HG02943 (cell line): Measurements from ENCODE around the gene ZNF783.
"Not testable (repeated sequence)": the region's sequence is repeated elsewhere in the genome, so short reads cannot be mapped to it uniquely, and the experiment has no call there.

ENCODE experiments used
- ATAC-seq: cut with Tn5 transposase; IDR thresholded peaks from one replicate; pipeline ENCODE4 v1.9.1; 2021; ENCODE audit warnings: mild to moderate bottlenecking, low read depth, moderate library complexity; ENCODE audit not compliant: unreplicated experiment

ZNF783 gene

DNA sequence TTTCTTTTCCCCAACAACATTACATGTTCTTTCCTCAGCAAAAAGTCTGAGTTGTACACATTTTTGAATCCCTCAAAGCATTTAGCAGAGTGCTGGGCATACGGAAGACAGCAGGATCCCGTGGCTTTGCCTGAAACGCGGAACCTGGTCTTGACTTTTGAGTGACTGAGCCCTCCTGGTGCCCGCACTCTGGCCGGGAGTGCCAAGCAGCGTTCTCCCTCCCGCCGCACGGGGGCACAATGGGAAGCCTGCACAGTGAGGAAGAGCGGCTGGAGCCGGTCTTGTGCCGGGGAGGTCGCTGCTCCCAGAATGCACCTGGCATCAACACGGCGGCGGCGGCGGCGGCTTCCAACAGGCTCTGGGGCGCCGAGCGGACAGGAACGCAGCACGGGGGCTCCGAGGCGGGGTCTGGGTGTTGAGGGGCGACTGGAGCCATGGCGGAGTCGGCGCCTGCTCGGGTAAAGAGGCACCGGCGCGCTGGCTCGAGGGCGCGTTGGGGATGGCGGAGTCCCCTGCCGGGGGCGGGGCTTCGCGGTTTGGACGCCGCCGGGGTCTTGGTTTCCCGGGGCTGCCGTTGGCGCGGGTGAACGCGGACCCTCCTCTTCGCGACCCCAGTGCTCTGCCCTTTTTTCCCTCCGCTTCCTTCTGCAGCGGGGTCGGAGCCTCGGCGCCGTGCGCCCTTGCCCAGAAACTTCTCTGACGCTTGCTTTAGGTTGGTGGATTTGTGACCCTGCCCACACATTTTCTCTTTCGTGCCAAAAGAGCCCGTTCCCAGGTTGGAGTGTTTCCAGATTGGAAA is 22.5 kb upstream of the ZNF783 start, which contains the start of gene ZNF212:
ZNF212 (plus strand) TSS at position 307 of the 799 bp plus-strand sequence; CDS start at position 435, 128 bp downstream.
- ATAC-seq: peak; percentile 99

DNA sequence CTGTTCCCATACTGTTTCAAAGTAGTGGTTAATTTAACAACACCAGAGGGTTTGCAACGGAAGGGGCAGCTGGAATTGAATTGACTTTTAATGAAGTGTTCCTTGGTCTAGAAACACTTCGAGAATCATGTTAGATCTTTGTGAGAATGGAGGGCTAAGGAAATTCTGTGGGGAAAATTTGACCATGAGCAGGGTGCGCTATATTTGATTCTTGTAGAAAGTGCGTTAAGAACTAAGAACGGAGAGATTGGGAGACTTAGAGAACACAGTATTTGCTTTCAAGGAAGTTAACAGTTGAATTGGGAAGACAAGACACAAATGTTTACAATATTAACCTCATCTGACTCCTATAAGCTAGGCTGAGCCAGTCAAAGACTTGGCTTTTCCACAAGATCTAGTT is 21.4 kb upstream of the ZNF783 start:
- ATAC-seq: no peak

DNA sequence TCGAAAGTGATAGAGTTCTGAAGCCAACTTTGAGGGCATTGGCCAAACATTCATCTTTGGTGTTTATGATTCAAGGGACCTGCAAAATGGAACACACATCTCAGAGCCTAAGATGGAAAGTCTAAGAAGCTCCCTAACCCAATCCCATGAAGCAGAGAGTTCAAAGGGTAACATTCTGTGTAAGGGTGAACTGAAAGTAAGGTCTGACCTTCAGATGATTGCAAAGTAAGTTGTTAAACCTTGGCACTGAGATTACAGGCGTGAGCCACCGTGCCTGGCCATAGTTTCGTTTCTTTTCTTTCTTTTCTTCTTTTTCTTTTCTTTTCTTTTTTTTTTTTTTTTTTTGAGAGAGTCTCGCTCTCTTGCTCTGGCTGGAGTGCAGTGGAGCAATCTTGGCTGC is 20.3 kb upstream of the ZNF783 start:
- ATAC-seq: no peak

DNA sequence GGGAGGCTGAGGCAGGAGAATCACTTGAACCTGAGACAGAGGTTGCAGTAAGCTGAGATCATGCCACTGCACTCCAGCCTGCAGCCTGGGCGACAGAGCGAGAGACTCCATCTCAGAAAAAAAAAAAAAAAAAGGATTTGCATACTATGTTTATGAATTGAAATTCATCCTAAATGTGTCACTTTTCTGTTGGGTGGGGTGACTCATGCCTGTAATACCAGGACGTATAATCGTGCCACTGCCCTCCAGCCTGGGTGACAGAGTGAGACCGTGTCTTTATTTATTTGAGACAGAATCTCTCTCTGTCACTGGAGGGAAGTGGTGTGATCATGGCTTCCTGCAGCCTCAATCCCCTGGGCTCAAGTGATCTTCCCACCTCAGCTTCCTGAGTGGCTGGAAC is 16.8 kb upstream of the ZNF783 start:
- no peak for ATAC-seq

DNA sequence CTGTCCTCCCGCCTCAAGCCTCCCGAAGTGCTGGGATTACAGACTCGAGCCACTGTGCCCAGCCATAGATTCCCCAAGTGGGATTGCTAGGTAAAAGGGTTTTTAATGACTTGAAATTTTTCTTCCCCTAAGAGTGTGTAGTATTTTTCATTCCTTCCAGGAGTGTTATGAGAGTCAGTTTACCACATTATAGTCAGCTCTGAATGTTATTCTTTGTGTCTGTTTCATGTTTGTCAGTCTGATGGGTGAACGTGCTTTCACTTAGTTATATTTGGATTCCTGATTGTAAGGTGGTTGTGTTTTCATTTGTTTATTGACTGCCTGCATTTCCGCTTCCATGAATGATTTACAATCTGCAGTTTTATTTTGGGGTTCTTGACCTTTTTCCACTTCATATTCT is 16.3 kb upstream of the ZNF783 start:
- ATAC-seq: no peak

DNA sequence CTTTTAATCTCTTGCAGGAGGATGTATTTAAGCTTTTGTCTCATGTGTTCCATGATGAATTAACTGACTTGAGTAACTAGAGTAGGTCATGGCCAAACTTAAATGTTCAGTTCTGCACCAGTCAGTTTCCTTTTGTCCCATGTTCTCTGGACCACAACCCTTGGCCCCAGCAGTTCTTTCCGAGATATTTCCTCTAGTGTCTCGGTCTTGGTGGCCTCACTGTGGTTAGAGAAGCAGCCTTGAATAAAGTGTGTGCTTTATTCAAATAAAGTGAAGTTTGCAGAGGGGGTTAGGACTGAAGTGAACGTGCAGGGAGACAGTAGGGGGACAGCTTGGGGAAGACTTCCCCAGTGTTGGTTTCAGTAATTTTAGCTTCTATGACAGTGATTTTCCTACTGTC is 13.2 kb upstream of the ZNF783 start:
- ATAC-seq: no peak

DNA sequence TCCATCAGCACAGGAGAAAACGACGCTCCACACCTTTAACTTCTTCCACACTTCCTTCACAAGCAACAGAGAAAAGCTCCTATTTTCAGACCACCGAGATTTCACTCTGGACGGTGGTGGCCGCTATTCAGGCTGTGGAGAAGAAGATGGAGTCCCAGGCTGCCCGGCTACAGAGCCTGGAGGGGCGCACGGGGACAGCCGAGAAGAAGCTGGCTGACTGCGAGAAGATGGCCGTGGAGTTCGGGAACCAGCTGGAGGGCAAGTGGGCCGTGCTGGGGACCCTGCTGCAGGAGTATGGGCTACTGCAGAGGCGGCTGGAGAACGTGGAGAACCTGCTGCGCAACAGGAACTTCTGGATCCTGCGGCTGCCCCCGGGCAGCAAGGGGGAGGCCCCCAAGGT is 11.8 kb upstream of the ZNF783 start:
- ATAC-seq: not testable (repeated sequence)

DNA sequence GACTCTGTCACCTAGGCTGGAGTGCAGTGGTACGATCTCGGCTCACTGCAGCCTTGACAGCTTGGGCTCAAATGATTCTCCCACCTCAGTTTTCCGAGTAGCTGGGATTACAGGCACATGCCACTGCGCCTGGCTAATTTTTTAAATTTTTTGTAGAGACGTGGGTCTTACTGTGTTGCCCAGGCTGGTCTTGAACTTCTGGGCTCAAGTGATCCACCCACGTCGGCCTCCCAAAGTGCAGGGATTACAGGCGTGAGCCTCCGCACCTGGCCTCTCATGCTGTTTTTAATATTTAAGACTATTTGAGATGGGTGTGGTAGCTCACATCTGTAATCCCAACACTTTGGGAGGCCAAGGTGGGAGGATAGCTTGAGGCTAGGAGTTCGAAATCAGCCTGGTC is 10.5 kb upstream of the ZNF783 start:
- not testable (repeated sequence) for ATAC-seq

DNA sequence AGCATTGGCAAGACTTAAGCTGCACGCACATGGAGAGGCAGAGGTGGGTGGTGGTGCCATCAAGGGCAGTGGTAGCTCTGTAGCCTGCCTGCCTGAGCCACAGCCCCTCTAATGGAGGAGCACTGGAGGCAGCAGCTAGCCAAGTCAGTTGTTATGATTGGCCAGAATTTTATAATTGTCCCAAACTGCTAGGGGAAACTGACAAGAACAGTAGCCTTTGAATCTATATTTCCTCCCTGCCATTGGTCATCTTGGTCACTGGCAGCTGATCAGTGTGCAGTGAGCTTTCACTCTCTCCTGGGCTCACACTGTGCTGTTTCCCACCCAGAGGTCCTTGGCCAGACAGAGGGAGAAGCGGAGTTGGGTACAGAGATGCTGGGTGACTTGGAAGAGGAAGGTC is 9.6 kb upstream of the ZNF783 start:
- no peak for ATAC-seq

DNA sequence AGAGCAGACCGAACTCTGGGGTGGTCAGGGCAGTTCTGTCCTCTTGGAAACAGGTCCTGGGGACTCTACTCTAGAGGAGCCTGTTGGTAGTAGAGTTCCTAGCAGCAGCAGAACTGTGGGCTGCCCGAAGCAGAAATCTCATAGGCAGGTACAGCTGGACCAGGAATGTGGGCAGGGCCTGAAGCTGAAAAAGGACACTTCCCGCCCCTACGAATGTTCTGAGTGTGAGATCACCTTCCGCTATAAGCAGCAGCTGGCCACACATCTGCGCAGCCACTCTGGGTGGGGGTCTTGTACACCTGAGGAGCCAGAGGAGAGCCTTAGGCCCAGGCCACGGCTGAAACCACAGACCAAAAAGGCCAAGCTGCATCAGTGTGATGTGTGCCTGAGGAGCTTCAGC is 8.3 kb upstream of the ZNF783 start:
- ATAC-seq: no peak

DNA sequence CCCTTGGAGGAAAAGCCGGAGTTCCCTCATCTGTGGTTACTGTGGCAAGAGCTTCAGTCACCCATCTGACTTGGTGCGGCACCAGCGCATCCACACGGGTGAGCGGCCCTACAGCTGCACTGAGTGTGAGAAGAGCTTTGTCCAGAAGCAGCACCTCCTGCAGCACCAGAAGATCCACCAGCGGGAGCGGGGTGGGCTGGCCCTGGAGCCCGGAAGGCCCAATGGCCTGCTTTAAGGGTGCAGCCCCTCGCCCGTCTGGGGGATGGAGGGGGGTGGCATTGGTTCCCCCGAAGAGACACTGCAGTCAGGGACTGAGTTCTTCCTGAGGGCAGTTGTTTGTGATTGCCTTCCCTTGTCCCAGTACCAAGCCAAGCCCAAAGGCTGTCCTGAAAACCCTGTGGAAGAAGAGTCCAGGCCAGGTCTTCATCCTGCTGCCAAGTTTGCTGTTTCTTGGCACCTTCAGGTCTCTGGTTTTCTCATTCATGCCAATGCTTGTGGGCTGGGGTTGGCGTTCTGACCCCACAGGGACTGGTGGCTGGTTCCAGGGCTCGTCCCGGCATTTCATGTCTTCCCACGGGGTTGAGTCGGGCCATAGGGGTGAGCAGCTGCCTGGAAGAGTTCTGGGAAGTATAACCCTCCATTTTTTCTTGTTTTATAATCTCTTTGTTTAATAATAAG is 7.7 kb upstream of the ZNF783 start:
- ATAC-seq: no peak

DNA sequence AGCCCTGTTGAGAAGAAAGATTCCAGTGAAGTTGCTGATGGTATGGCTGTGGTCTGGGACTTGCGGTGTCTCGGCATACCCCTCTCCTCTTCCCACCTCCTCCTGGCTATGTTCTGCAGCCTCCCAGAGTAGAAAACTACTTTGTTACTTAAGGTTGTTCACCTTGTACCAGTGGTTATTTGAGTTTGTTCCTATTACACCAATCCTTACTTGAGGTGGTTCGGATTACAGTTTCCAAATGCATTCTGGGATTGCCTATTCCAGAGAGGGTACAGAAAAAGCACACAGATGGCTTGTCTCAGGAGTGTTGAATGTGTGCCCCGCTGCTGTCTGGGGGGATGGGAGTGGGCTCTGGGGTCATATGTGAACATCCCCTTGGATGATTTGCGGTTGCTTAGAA is 6.8 kb upstream of the ZNF783 start:
- ATAC-seq: no peak

DNA sequence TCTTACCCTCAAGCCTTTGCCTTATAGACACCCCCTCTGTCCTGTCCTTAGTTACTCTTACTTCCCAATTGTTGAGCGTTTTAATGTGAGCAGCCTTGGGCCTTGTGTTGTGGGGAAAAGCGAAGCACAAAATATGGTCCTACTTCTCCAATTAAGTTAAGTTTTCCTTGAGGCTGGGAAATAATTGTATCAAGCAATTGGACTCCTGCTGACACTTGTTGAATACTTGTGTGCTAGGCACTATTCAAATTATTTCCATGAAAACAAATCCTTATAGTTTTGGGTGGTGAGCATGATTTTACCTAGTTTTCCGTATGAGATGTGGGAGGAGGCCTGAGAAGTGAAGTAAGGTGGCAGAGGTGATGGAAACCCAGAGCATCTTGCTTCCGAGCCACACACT is 5.4 kb upstream of the ZNF783 start:
- ATAC-seq: no peak

DNA sequence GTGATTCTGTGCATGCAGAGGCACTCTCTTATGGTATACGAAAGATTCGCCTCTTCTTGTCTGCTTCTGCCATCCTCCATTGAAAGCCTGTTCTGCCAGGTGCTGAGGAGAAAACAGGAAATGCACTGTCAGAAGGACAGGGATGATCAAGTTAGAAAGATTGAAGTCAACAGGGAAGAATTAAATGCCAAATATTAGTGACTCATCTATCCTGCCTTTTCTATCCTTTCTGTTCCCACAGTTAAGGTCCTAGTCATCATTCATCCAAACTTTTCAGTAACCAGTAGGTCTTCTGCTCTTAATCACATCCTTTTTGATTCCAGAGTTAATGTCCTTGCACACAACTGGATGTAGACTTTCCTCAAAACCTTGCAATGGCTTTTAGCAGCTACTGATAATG is 4.8 kb upstream of the ZNF783 start:
- no peak for ATAC-seq

DNA sequence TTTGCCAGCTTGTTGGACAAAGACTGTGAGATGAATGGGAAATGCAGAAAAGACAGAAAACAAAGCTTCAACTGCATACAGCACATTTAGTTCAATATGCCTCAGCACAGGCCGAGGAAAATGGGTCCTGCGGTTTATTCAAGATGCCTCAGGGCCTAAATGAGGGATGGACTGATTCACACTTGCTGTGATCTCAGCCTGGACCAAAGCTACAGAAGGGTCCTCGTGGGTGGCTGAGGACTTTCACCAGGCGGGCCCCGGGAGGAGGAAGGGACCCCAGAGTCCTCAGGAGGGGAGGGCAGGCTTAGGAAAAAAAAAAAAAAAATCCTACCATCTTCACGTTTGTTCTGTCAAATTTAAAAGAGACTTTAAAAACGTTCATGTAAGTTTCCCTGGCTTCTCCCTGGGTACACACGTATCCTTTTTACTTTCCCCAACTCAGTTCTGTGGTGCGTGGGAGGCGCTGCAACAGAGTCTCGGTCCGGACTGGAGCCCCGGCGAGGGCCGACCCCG is 624 bp upstream of the ZNF783 start:
- ATAC-seq: peak; percentile 4

DNA sequence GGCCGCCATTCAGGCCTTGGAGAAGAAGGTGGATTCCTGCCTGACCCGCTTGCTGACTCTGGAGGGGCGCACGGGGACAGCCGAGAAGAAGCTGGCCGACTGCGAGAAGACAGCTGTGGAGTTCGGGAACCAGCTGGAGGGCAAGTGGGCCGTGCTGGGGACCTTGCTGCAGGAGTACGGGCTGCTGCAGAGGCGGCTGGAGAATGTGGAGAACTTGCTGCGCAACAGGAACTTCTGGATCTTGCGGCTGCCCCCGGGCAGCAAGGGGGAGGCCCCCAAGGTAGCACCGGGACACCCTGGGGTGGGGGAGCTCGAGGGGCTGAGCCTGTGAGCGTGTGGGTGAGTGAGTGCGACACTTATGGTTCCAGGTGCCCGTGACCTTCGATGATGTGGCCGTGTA is 4.5 kb downstream of the ZNF783 start:
- ATAC-seq: no peak

DNA sequence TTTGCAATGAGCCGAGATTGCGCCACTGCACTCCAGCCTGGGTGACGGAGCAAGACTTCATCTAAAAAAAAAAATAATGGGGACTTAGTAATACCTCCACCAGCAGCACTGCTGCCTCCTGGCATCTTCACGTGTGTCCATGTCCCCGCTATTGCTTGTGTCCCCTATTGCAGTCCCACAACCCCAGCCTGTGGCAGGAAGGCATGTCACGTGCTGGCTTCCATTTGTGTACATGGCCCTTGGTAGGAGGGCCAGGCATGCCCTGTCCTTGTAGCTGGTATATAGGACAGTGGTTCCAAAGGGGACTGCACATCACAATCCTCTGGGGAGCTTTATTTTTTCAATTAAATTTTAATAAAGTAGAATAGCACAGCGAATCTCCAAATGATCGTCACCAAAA is 5.7 kb downstream of the ZNF783 start:
- ATAC-seq: no peak

DNA sequence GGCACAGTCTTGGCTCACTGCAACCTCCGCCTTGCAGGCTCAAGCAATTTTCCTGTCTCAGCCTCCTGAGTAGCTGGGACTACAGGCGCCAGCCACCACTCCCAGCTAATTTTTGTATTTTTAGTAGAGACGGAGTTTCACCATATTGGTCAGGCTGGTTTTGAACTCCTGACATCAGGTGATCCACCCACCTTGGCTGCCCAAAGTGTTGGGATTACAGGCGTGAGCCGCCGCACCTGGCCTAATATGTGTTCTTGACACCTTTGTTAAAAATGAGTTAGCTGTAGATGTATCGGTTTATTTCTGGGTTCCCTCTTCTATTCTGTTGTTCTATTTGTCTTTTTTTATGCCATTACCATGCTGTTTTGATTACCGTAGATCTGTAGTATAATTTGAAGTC is 12.4 kb downstream of the ZNF783 start:
- ATAC-seq: not testable (repeated sequence)

DNA sequence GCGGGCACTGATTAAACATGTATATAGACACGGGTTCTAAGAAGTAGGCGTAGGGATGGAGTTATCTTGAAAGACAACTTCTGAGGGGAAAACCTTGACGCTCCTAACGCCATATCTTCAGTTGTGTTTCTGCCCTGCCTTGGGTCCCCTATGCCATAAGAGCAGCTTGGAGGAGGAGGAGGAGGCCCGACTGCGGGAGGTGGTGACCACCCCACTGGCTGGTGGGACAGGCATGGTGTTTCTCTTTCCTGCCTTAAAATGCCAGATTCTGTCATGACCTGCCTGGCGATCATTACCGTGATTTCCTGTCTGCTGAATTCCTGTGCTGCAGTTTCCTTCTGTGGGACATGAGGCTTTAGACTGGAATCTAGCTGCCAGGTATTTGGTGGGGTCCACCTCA is 15.9 kb downstream of the ZNF783 start:
- ATAC-seq: no peak

DNA sequence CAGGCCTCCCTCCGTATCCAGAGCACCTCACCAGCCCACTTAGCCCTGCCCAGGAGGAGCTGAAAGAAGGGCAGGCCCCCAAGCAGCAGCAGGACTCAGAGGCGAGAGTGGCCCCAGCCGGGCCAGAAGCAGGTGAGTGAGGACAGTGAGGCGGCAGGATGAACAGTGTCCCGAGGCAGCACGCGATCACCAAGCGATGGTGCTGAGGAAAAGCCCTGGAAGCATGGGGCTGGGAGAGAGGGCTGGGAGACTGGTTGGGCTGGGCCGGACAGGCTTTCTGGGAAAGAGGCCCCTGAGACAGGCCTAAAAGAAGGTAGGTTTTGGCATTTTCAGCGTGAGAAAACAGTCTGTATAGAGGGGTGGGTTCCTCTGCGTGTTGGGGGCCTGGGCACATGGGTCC is 16.4 kb downstream of the ZNF783 start:
- ATAC-seq: no peak

DNA sequence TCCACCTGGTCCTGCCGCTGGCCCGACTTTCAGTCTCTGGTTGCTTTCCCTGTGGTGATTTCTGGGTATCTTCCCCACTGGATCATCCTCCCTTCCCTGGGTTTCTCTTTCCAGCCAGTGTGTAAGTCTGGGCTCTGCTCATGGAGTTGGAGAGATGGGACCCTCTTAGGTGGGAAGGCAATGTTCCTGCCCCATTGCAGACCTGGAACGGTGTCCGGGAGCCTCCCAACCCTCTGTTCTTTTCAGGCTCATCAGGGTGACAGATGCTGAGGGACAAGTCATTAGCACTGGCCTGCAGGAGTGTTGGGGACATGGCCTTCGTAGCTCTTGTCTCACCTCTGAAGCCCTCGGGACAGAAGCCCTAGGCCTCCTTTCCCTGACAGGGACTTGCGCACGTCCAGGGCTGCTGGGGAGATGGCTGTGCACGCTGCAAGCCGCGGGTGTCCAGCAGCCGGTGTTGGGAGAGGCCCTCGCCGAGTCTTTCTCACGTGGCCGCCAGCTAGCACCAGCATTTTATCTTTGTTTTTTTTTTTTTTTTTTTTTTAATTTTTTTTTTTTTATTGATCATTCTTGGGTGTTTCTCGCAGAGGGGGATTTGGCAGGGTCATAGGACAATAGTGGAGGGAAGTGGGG is 17.2 kb downstream of the ZNF783 start:
- no peak for ATAC-seq
